HG03469 (cell line): ENCODE results near the gene FRY.
A peak's percentile ranks its signal among the peaks of the same experiment; 100 is the strongest.
"Not testable (repeated sequence)": the region's sequence is repeated elsewhere in the genome, so short reads cannot be mapped to it uniquely, and the experiment has no call there.

Experiments used
- ATAC-seq: cut with Tn5 transposase; IDR thresholded peaks from one replicate; pipeline ENCODE4 v1.9.1; 2021; ENCODE audit warnings: mild to moderate bottlenecking, moderate library complexity, moderate number of reproducible peaks; ENCODE audit not compliant: unreplicated experiment

Gene FRY

DNA sequence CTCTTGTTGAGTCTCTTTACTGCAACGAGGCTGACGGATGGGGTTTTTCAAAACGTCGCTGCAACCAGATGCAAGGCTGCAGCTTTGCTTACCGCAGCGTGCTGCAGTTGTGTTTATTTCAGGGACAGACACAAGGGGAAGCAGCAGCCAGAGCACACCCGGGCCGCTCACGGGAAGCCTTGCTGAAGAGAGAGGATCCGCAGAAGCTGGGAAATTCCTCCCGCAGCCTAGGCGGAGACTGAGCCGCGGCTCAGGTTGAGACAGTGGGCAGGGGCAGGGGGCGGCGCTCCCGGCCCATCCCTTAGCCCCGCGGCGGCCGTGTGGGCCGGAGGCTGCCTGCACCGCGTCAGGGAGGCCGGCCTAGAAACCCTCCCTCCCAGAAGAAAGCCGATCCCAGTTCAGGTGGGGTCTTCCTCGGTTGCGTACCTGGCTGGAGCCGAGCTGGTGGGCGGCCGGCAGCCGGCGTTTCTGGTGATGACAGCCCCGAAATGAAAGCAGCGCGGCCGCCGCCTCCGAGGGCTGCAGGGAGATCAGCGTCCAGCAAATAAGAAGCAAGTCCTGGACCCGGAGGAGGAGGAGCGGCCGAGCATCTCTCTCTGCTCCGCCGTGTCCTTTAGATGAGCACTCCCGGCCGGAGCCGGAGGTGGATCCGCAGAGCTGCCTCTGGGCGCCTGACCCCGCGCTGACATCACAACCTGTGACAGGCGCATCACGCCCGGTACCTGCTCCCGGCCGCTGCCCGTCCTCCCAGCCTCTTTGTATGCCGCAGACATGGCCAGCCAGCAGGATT lies at the start of gene FRY:
Gene FRY, plus strand, starts transcription at position 750 of the 790 bp plus-strand sequence. Its CDS starts 22 bp downstream, at position 772.
- peak; percentile 61 for ATAC-seq

DNA sequence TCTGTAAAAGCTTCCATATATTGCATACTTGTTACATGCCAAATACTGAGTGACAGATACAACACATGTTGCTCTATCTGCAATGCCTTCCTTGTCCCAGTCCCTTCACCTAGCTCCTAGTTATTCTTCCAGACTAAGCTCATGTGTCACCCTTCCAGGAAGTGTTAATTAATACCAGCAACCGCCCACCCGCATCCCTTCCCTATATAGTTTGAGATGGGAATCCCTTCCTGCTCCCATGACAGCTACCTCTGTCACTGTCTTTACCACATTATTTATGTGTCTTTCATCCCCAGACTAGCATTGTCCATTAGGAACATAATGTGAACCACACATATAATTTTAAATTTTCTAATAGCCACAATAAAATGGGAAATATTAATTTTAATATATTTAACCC lies 49.5 kb upstream of the FRY start:
- no peak for ATAC-seq

DNA sequence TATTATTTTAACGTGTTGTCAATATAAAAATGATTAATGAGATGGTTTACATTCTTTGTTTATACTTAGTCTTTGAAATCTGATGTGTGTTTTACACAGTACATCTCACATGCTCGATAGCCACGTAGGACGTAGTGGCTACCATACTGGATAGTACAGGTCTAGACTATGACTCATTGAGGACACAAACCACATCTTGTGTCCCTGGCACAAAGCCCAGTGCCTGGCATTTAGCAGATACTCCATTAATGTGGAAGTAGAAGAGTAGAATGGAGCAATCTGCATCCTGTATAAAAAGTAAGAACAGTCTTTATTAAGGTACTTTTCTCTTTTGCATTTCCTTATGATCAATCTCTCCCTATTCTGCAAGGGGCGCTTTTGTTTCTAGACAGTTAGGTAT lies 49.0 kb upstream of the FRY start:
- ATAC-seq: no peak

DNA sequence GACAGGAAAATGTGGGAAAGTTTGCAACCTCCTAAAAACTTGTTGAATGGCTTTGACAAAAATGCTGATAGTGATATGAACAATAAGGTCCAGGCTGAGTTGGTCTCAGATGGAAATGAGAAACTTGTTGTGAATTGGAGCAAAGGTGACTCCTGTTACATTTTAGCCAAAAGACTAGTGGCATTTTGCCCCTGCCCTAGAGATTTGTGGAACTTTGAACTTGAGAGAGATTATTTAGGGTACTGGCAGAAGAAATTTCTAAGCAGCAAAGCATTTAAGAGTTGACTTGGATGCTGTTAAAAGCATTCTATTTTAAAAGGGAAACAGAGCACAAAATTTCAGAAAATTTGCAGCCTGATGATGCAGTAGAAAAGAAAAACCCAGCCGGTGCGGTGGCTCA lies 47.9 kb upstream of the FRY start:
- not testable (repeated sequence) for ATAC-seq

DNA sequence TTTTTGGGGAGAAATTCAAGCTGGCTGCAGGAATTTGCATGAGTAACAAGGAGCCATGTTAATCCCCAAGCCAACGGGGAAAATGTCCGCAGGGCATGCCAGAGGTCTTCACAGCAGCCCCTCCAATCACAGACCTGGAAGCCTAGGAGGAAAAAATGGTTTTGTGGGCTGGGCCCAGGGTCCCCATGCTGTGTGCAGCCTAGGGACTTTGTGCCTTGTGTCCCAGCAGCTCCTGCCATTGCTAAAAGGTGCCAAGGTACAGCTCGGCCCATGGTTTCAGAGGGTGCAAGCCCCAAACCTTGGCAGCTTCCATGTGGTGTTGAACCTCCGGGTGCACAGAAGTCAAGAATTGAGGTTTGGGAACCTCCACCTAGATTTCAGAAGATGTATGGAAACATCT lies 47.2 kb upstream of the FRY start:
- ATAC-seq: not testable (repeated sequence)

DNA sequence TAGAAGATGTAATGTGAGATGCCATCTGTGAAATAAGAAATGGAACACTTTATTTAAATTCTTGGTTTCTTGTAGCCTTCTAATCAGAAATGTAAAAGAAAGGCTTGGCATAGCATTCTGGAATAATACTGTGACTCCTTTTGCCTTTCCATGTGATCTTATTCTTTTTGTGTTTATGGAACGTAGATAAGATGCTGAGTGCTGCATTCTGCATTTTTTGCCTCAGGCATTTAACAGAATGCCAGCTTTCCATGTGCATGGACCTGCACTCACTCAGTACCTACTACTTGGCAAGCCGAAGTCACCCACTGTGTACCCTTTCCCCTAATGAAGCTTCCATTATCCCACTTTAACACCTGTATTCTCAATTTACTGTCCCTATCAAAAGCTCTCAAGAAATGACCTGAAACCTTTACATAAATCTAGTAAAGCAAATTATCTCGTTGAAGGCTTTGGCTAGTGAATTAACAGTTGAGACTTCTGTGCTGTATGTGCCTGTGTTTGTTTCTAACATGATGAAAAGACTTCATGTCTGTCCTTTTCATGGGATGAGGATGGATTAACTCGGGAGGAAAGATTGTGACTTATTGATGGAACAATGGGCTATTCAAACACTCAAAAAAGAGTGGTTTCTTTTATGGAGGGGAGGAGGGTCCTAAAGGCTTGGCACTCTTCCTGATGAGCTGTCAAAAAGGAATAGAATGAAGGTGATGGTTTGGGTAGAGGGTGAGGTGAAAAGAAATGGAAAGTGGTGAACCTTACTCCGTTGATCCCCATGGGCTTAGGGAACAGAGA lies 44.7 kb upstream of the FRY start:
- no peak for ATAC-seq

DNA sequence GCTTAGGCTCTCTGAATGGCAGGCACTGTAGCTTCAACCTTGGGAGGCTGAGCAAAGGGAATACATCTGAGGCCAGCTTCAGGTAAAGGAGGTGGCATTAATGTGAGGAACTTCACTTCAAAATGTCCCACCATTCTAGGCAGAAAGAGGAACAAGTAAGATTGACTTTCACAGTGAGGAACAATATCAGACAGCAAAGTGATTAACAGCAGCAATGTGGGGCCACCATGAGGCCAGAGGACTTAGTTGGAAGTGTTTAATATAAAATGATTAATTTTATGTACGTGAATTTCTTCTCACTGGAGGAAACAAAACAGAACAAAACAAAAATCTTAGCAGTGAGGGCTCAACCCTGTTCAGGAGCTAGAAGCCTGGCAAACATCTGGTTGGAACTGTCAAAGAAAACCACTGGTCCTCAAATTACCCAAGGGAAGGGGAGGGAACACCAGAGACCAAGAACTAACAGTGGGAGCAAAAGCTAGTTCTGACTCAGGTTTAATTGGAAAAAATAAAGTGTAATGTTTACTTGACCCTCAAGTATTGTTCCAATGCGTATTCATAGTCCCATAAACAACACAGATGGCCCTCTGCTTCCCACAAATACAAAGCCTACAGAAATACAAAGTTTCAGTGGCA lies 43.9 kb upstream of the FRY start:
- no peak for ATAC-seq

DNA sequence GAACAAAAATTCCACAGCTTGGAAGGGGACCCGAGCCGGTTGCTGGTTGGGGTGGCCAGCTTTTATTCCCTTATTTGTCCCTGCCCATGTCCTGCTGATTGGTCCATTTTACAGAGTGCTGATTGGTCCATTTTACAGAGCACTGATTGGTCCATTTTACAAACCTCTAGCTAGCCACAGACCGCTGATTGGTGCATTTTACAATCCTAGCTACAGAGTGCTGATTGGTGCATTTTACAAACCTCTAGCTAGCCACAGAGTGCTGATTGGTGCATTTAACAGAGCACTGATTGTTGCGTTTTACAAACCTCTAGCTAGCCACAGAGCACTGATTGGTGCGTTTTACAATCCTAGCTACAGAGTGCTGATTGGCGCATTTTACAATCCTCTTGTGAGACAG lies 37.2 kb upstream of the FRY start:
- not testable (repeated sequence) for ATAC-seq

DNA sequence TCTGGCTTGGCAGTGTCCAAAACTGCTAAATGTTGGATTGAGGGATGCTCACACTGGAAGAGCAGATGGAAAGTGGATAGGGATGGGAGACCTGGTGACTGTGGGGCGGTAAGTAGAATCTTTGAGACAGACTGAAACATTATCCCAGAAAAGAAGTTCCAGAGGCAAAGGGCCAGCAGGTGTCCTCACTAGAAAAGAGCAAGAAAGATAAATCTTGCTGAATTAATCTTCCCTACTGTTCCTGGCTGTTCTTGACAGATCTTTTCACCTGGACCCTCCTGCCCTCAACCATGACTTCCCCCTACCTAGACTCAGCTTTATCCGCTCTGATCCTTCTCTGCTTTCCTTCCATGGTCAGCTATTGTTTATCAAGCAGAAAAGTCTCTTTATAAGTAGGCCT lies 35.0 kb upstream of the FRY start:
- no peak for ATAC-seq

DNA sequence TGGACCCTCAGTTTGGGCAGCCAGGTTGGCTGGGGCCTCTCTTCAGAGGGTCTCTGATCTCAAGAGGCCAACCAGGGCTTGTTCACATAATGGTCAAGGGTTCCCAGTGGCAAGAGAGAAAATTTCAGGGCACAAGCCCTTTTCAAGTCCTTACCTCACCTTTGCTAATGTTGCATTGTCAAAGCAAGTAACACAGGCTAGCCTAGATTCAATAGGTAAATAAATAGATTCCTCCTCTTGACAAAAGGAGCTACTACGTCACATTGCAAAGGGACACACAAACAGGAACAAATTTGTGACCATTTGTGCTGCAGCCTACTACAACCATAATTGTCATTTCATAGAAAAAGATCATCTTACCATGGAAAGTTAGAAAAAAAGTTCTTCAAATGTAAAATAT lies 33.9 kb upstream of the FRY start:
- no peak for ATAC-seq

DNA sequence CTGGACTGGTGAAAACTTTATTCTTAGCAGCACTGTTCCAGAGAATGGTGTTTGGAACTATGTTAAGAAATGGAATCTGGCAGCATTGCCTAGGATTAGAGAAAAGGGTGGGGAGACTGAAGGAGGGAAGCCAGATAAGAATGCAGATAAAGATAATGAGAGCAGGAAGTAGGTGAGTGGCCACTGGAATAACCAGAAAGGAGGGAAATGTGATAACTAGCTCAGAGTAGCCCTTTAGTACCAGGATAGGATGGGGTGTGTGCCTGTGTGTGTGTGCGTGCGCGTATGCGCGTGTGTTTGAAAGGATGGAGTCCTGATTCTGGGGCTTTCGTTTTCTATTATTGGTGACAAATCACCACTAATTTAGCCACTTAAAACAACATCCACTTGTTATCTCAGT lies 33.4 kb upstream of the FRY start:
- ATAC-seq: no peak

DNA sequence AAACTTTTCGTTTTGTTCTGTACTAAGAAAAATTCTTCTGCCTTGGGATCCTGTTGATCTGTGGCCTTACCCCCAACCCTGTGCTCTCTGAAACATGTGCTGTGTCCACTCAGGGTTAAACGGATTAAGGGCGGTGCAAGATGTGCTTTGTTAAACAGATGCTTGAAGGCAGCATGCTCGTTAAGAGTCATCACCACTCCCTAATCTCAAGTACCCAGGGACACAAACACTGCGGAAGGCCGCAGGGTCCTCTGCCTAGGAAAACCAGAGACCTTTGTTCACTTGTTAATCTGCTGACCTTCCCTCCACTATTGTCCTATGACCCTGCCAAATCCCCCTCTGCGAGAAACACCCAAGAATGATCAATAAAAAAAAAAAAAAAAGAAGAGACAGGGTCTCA lies 30.8 kb upstream of the FRY start:
- not testable (repeated sequence) for ATAC-seq

DNA sequence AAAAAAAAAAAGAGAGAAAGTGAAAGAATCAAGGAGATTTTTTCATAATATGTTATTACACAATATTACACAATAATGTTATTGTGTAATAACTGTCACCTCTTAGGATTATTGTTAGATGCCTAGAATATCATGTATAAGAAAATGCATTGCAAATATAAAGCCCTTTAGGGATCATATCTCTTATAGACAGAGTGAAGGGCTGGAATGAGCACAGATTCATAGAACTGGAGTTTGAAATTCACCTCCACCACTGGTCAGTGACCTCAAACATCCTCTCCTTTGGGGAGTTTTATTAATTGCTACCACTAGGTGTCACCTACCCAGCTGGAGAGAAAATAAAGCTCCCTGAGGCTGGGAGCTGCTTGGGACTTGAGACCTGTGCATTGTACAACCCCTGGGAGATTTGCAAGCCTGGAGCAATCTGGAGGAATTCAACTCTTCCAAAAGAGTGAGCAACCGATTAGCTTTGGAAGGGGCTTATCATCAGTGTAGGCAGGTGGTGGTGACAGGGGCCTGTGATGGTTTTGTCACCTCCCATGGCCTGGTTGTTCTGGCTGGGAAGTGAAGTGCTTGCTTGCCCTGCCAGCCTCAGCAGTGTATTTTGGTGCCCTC lies 30.3 kb upstream of the FRY start:
- ATAC-seq: peak; percentile 78

DNA sequence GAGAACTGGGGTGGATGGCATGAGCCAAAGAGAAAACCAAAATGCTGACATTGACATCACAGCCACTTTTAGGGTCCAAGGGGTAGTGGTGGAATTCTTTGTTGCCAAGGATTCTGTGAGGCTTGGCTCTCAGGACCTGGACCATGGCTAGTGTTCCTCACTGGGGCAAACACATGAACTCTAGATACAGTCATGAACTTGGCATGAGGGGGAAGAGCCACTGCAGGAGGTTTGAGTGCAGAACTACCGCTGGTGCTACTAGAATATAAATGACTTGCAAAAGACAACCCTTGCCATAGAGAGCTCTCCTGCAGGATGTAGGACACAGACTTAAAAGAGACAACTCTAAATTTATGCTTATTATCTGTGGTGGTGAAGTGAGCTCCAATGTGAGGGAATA lies 29.8 kb upstream of the FRY start:
- no peak for ATAC-seq

DNA sequence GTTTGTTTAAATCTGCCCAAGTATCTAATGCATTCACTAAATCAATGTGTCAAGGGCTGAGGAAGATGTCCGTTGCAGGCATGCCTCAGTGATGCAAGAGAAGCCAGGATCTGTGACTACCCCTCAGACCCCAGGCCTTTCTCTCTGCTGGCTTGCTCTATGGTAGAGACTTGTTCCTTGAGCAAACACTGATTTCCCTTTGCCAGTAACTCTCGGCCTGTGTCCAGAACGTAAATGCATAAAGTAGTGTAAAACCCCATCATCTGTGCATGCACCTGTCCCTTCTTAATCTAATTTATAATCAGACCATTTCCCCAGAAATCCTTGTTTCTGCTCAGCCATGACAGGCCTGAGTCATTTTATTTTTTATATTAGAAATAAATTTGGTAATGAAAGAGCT lies 28.7 kb upstream of the FRY start:
- no peak for ATAC-seq

DNA sequence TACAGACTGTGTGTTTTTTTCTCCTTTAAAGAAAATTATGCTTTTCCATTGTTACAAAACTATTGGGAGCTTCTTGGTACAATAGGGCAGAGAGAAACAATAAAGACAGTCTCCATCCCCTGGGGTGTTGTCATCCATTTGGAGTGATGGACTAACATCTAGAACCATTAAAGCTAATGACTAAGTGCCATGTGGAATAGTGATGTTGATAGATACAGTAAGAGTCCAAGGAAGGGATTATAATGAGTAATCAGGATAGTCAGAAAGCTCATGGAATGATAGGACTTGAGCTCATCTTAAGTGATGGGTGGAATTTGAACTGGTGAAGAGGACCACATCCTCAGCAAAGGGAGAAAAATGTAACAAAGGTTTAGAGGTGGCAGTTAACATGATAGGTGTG lies 24.1 kb upstream of the FRY start:
- no peak for ATAC-seq

DNA sequence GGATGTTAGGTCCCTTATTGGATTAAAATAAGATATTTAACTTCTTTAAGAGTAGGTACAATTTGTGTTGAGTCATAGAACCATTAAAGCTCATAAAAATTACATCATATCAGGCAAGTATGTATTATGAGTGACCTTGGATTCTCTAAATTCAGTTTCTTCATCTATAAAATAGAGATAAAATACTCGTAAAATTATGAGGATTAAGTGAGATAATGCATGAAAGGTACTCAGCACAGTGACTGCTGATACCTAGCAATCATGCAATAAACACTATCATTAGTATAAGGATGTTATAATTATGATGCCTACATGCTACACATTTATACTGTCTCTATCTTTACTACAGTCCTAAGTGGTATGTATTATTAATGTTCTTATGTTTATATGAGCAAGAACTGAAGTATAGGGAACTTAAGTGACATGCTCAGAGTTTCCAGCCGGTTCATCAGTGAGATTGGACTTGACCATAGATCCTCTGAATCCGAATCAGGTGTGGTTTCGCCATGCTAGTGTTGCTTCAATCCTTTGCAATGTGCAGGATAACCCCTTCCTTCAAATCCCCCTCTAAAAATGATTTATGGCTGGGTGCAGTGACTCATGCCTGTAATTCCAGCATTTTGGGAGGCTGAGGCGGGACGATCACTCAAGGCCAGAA lies 22.9 kb upstream of the FRY start:
- ATAC-seq: no peak

DNA sequence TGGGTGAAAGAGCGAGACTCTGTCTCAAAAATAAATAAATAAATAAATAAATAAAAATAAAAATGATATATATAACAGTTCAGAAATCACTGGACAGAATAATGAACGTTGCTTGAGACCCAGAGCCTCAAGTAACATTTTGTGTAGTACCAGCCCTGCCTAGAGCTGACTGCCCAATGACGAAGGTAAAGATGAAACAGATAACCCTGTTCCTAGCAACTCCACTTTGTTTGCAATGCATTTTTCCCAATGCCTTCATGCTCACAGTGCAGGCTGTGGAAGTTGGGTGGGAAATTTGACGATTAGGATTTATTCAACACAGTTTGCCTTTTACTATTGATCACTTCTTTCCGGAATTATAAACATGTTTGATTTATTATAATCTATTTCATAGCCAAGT lies 22.2 kb upstream of the FRY start:
- no peak for ATAC-seq

DNA sequence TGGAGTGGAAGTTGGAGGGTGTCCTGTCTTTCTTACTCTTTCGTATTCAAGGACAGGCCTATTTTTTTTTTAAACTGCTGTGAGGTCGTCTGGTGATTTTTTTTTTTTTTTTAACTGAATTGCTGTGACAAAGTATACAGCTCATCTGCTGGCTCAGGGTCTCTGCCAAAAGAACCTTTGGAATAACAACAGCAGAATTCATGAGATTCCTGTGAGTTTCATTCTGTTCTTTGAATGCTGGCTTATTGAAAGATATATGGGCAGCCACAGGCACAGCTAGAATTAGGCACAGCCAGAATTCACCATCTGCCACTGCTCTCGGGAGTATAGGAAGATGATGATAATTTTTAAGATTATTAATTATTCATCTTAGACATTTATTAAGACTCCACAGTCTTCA lies 21.4 kb upstream of the FRY start:
- no peak for ATAC-seq

DNA sequence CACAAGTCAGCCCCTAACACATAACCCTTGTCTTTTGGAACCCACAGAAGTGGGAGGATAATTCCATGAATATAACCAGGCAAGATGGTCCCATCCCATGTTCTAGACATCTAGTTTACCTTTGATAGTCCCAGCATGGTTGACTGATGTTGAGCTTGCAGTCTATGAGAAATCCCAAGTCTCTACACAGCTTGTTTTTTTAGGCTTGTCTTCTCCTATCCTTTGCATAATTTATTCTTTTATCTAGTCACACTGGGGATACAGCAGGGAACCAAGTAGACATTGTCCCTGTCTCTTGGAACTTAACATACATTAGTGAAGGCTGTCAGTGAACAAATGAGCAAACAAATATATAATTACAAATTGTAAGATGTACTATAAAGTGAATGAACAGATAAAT lies 19.6 kb upstream of the FRY start:
- ATAC-seq: no peak

DNA sequence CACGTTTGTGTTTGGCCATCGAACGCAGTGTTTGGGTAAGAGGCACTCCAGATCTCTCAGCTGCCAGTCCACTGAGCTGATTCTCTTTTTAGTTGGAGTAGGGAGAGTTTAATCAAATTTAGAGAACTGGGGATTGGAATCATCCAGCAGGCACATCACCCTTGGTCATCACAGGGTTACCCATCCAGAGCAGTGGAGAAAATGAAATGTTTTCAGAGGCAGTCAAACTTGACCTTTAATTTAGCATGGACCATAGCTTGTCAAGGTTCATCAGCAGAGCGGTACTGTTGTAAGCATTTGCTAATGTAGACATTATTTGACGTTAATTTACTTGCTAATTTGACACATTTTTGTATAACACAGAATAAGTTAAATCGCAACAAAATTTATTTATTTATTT lies 18.4 kb upstream of the FRY start:
- ATAC-seq: no peak
